GM19025 (cell line): ENCODE data around the gene PLXNC1.

Experiments used
- ATAC-seq: cut with Tn5 transposase; IDR thresholded peaks from one replicate; pipeline ENCODE4 v1.9.1; 2021; ENCODE audit warnings: mild to moderate bottlenecking, low read depth, moderate library complexity; ENCODE audit not compliant: unreplicated experiment

The PLXNC1 gene

GRCh38 chr12:94178882-94179281 is 30.5 kb downstream of the PLXNC1 start:
- ATAC-seq: no peak

- ATAC-seq: no peak
These were observed 31.3 kb downstream of the PLXNC1 start for GRCh38 chr12:94179723-94180122.

GRCh38 chr12:94180558-94181296 is 32.4 kb downstream of the PLXNC1 start:
- no peak for ATAC-seq

GRCh38 chr12:94182986-94183707 is 34.8 kb downstream of the PLXNC1 start:
- no peak for ATAC-seq

- no peak for ATAC-seq
These were observed 35.5 kb downstream of the PLXNC1 start for GRCh38 chr12:94183708-94184379.

- ATAC-seq: no peak
These were observed 36.8 kb downstream of the PLXNC1 start for GRCh38 chr12:94184995-94185719.

GRCh38 chr12:94185801-94186200 is 37.4 kb downstream of the PLXNC1 start:
- ATAC-seq: no peak

GRCh38 chr12:94186278-94187241 is 38.2 kb downstream of the PLXNC1 start:
- ATAC-seq: no peak

- no peak for ATAC-seq
These were observed 39.0 kb downstream of the PLXNC1 start for GRCh38 chr12:94187361-94187760.

- no peak for ATAC-seq
These were observed 42.2 kb downstream of the PLXNC1 start for GRCh38 chr12:94190623-94191022.

- ATAC-seq: no peak
These were observed 42.6 kb downstream of the PLXNC1 start for GRCh38 chr12:94191023-94191422.

- no peak for ATAC-seq
These were observed 43.4 kb downstream of the PLXNC1 start for GRCh38 chr12:94191811-94192210.

- no peak for ATAC-seq
These were observed 44.1 kb downstream of the PLXNC1 start for GRCh38 chr12:94192506-94192905.

GRCh38 chr12:94193168-94193567 is 44.8 kb downstream of the PLXNC1 start:
- ATAC-seq: no peak

GRCh38 chr12:94195483-94195882 is 47.1 kb downstream of the PLXNC1 start:
- no peak for ATAC-seq

- no peak for ATAC-seq
These were observed 50.1 kb downstream of the PLXNC1 start for GRCh38 chr12:94198469-94198868.

- no peak for ATAC-seq
These were observed 50.5 kb downstream of the PLXNC1 start for GRCh38 chr12:94198872-94199271.

GRCh38 chr12:94200069-94200468 is 51.7 kb downstream of the PLXNC1 start:
- no peak for ATAC-seq

GRCh38 chr12:94200695-94201094 is 52.3 kb downstream of the PLXNC1 start:
- ATAC-seq: no peak
